Activated T-helper 17 cell treated with anti-CD3 and anti-CD28 coated beads, Interleukin-2, amount 50 U/mL, for 72 hours (primary cell): Measurements from ENCODE around the gene ZNF550. TPM values are rescaled to one million over a fixed set of nuclear protein-coding genes. Genes with fewer than 3 reads are reported as not detected.

Source experiments
- ATAC-seq: fragments of 150-1000 bp; cut with Tn5 transposase; replicated peaks from 2 replicates; pipeline ENCODE4 v1.10.0; 2021; ENCODE audit warnings: mild to moderate bottlenecking, moderate library complexity
- H3K27ac Mint-ChIP-seq: one replicate; pipeline ENCODE4 v1.8.0; 2022; ENCODE audit warnings: mixed read lengths
- H3K27me3 Mint-ChIP-seq: one replicate; pipeline ENCODE4 v1.8.0; 2022; ENCODE audit warnings: mixed read lengths
- H3K36me3 Mint-ChIP-seq: one replicate; pipeline ENCODE4 v1.8.0; 2022; ENCODE audit warnings: low read depth, mild to moderate bottlenecking, mixed read lengths
- H3K4me1 Mint-ChIP-seq: one replicate; pipeline ENCODE4 v1.8.0; 2022; ENCODE audit warnings: mixed read lengths
- H3K4me3 Mint-ChIP-seq: one replicate; pipeline ENCODE4 v1.8.0; 2022; ENCODE audit warnings: mild to moderate bottlenecking, mixed read lengths
- H3K9me3 Mint-ChIP-seq: one replicate; pipeline ENCODE4 v1.8.0; 2022; ENCODE audit warnings: mixed read lengths
- total RNA-seq, 2 donors: library from RNA; stranded (reverse); gene quantifications; one replicate each; pipeline ENCODE4 v1.2.3, GENCODE V29; 2022

ZNF550 gene
- 1 to 10 TPM; 8.9 to 10.0 TPM for total RNA-seq

GRCh38 chr19:57559404-57560025, at the start of gene ZNF550:
ZNF550 (minus strand) TSS chr19:57559863; CDS start chr19:57559682, 181 bp downstream.
- Mint-ChIP-seq H3K27ac (peak within 1 kb of the TSS; percentile 94), H3K4me1 (peaks cover 23% of the 10 kb centered on the region), H3K27me3 (no peaks in the 10 kb centered on the region), H3K9me3 (peaks cover 17% of the 10 kb centered on the region), H3K36me3 (peaks cover 25% of the 10 kb centered on the region), H3K4me3 (peak within 1 kb of the TSS; percentile 93)
- ATAC-seq, result peak; percentile 100

GRCh38 chr19:57606931-57607330, 47.3 kb upstream of the ZNF550 start:
- H3K27ac Mint-ChIP-seq, result no peak overlapping the region
- H3K36me3 Mint-ChIP-seq, result peaks cover 60% of the 10 kb centered on the region
- H3K9me3 Mint-ChIP-seq, result peaks cover 31% of the 10 kb centered on the region
- no peak for ATAC-seq
- no peaks in the 10 kb centered on the region for H3K27me3 Mint-ChIP-seq
- H3K4me1 Mint-ChIP-seq, result no peaks in the 10 kb centered on the region
- H3K4me3 Mint-ChIP-seq, result no peak overlapping the region

GRCh38 chr19:57599761-57600383, 40.2 kb upstream of the ZNF550 start, which contains the start of gene ZNF530:
ZNF530 (plus strand) TSS chr19:57599885; CDS start chr19:57604346, 4,461 bp downstream.
- H3K4me3 Mint-ChIP-seq, result peak within 1 kb of the TSS; percentile 90
- peak; percentile 100 for ATAC-seq
- peaks cover 14% of the 10 kb centered on the region for H3K4me1 Mint-ChIP-seq
- peak within 1 kb of the TSS; percentile 80 for H3K27ac Mint-ChIP-seq
- H3K27me3 Mint-ChIP-seq, result no peaks in the 10 kb centered on the region
- peaks cover 40% of the 10 kb centered on the region for H3K9me3 Mint-ChIP-seq
- H3K36me3 Mint-ChIP-seq, result peaks cover 35% of the 10 kb centered on the region

DNA sequence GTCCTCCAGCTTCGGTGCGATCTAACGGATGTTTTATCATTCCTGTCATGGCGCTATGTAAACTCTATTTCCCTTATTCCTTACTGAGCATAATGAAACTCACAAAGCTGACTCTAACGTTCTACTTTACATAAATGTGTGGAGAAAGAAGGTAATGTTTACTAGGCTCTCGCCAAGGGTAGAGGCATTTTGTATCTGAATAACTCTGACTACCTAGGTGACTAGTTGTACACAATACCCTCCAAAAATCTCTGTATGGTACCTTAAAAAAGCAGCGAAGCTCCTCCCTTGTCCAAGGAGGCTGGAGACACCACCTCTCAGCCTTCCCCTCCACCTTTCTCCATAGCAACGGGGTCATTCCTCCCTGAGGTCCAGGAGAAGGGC, 39.7 kb upstream of the ZNF550 start:
- Mint-ChIP-seq H3K4me3 (peak overlapping the region; percentile 90), H3K27me3 (no peaks in the 10 kb centered on the region), H3K4me1 (peaks cover 14% of the 10 kb centered on the region), H3K27ac (peak overlapping the region; percentile 80), H3K36me3 (peaks cover 30% of the 10 kb centered on the region), H3K9me3 (peaks cover 35% of the 10 kb centered on the region)
- ATAC-seq, result no peak

- H3K27ac Mint-ChIP-seq, result no peak overlapping the region
- no peak overlapping the region for H3K4me3 Mint-ChIP-seq
- H3K36me3 Mint-ChIP-seq, result peaks cover 67% of the 10 kb centered on the region
- no peaks in the 10 kb centered on the region for H3K4me1 Mint-ChIP-seq
- no peak for ATAC-seq
- H3K9me3 Mint-ChIP-seq, result peaks cover 33% of the 10 kb centered on the region
- H3K27me3 Mint-ChIP-seq, result no peaks in the 10 kb centered on the region
These were observed 27.9 kb upstream of the ZNF550 start for GRCh38 chr19:57587529-57587928.

DNA sequence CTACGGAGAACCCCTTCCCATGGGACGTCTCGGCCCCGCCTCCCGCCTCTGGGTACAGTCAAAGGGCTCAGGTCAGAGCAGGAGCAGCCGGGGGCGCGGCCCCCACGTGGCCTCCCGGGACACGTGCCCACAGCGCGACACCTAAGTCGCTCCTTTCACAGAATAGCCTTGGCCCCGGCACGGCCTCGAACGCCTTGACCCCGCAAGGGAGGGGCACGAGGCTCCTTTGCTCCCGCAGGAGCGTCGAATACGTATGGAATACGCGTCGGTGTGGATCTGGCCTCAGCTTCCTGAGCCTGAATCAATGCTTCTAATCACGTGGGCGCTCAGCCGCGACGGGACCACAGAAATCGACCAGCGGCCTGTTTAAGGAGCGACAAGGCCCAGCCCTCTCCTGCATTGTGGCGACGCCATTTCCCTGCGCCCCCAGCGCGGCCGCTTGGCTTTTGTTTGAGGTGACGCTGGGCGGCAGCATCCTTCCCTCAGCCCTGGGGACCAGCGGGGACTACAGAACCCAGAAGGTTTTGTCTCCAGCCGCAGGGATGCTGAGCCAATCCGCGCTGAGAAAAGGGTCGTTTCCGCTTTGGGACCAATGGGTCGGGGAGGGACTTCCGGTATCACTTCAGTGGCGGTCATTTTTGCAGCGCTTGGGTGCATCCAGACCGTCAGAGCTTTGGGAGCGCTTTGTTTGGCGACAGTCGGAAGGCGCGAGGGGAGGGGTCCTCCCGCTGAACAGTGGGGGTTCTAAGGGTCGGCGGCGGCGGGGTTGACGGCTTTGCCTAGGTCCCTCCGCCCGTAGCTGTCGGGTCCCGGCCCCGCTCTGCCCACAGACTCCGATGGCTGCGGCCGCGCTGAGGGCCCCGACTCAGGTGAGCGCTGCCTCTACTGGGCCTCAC, 24.1 kb upstream of the ZNF550 start, which contains the start of gene ZIK1:
Gene ZIK1, plus strand, starts transcription at position 625 of the 896 bp plus-strand sequence. Its CDS starts 212 bp downstream, at position 837.
- peak within 1 kb of the TSS; percentile 85 for H3K27ac Mint-ChIP-seq
- H3K36me3 Mint-ChIP-seq, result peaks cover 35% of the 10 kb centered on the region
- H3K4me1 Mint-ChIP-seq, result no peaks in the 10 kb centered on the region
- H3K4me3 Mint-ChIP-seq, result peak within 1 kb of the TSS; percentile 92
- peaks cover 21% of the 10 kb centered on the region for H3K9me3 Mint-ChIP-seq
- peak; percentile 91 for ATAC-seq
- no peaks in the 10 kb centered on the region for H3K27me3 Mint-ChIP-seq

DNA sequence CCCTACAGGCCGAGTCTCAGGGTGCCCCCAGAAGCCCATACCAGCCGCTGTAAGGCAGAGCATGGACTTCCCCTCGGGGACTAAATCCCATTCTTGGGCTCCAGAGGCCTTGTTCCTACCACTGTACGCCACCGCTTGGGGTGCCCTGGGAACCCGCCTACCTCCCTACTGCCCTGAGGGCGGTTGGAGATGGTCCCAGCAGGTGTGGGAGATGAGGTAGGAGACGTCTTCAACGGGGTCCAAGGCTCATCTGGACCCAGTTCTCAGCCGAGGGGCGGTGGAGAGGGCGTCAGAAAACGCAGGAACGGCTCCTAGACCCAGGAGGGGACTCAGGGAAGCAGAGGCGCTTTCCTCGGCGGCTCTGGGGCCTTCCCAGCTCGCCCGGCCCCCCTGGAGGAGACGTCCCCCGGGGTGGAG, 23.4 kb upstream of the ZNF550 start:
- no peak for ATAC-seq
- Mint-ChIP-seq H3K4me1 (no peaks in the 10 kb centered on the region), H3K9me3 (peaks cover 19% of the 10 kb centered on the region), H3K36me3 (peaks cover 28% of the 10 kb centered on the region), H3K27me3 (no peaks in the 10 kb centered on the region), H3K27ac (no peak overlapping the region), H3K4me3 (peak overlapping the region; percentile 92)

GRCh38 chr19:57578487-57579205, 19.0 kb upstream of the ZNF550 start, which contains the start of gene ZNF416:
ZNF416 (minus strand) TSS chr19:57578911; CDS start chr19:57578704, 207 bp downstream.
- peaks cover 10% of the 10 kb centered on the region for H3K4me1 Mint-ChIP-seq
- H3K9me3 Mint-ChIP-seq, result peaks cover 17% of the 10 kb centered on the region
- ATAC-seq, result peak; percentile 98
- H3K36me3 Mint-ChIP-seq, result peaks cover 42% of the 10 kb centered on the region
- peak within 1 kb of the TSS; percentile 76 for H3K27ac Mint-ChIP-seq
- no peaks in the 10 kb centered on the region for H3K27me3 Mint-ChIP-seq
- H3K4me3 Mint-ChIP-seq, result peak within 1 kb of the TSS; percentile 77

DNA sequence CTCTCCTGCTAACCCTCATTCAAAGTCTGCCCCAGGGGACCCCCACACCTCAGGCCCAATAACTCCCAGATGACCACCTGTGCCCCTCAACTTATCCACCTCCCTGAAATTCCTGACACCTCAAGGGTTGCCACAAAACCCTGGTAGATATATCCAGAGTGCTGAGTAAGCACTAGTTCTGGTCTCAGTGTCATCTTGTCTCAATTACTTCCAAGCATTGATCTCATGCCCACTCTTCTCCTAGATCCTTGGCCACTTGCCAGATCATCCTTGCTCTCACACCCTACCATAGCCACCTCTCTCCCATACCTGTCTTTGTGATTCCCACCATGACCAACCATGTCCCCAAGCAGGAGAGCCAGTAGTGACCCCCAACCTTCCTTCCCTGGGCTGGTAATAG, 17.0 kb upstream of the ZNF550 start:
- peaks cover 17% of the 10 kb centered on the region for H3K9me3 Mint-ChIP-seq
- H3K4me3 Mint-ChIP-seq, result no peak overlapping the region
- H3K27ac Mint-ChIP-seq, result no peak overlapping the region
- peaks cover 10% of the 10 kb centered on the region for H3K4me1 Mint-ChIP-seq
- peaks cover 60% of the 10 kb centered on the region for H3K36me3 Mint-ChIP-seq
- no peaks in the 10 kb centered on the region for H3K27me3 Mint-ChIP-seq
- ATAC-seq, result no peak

DNA sequence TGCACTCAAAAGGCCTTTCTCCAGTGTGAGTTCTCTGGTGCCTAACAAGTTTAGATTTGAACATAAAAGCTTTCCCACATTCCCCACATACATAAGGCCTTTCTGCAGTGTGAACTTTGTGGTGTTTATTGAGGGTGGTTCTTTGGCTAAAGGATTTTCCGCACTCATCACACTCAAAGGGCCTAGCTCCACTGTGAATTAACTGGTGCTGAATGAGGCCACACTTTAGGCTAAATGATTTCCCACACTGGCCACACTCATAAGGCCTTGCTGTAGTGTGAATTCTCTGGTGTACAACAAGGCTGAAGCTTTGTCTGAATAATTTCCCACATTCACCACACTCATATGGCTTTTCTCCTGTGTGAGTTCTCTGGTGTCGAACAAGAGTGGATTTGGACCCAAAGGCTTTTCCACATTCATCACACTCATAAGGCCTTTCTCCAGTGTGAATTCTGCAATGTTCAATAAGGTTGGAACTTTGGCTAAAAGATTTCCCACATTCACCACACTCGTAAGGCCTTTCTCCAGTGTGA, 12.8 kb upstream of the ZNF550 start:
- Mint-ChIP-seq H3K4me1 (peaks cover 6% of the 10 kb centered on the region), H3K9me3 (peaks cover 30% of the 10 kb centered on the region), H3K27me3 (no peaks in the 10 kb centered on the region), H3K27ac (no peak overlapping the region), H3K36me3 (peaks cover 56% of the 10 kb centered on the region), H3K4me3 (no peak overlapping the region)
- ATAC-seq, result no peak

- peaks cover 38% of the 10 kb centered on the region for H3K36me3 Mint-ChIP-seq
- ATAC-seq, result no peak
- H3K27me3 Mint-ChIP-seq, result peaks cover 1% of the 10 kb centered on the region
- H3K27ac Mint-ChIP-seq, result no peak overlapping the region
- peaks cover 33% of the 10 kb centered on the region for H3K9me3 Mint-ChIP-seq
- H3K4me3 Mint-ChIP-seq, result no peak overlapping the region
- H3K4me1 Mint-ChIP-seq, result no peaks in the 10 kb centered on the region
These were observed 11.0 kb upstream of the ZNF550 start for GRCh38 chr19:57570707-57571106.

GRCh38 chr19:57566396-57567265, 7.0 kb upstream of the ZNF550 start:
- no peak for ATAC-seq
- peaks cover 39% of the 10 kb centered on the region for H3K9me3 Mint-ChIP-seq
- no peaks in the 10 kb centered on the region for H3K4me1 Mint-ChIP-seq
- peaks cover 3% of the 10 kb centered on the region for H3K27me3 Mint-ChIP-seq
- no peaks in the 10 kb centered on the region for H3K36me3 Mint-ChIP-seq
- H3K27ac Mint-ChIP-seq, result no peak overlapping the region
- H3K4me3 Mint-ChIP-seq, result no peak overlapping the region

DNA sequence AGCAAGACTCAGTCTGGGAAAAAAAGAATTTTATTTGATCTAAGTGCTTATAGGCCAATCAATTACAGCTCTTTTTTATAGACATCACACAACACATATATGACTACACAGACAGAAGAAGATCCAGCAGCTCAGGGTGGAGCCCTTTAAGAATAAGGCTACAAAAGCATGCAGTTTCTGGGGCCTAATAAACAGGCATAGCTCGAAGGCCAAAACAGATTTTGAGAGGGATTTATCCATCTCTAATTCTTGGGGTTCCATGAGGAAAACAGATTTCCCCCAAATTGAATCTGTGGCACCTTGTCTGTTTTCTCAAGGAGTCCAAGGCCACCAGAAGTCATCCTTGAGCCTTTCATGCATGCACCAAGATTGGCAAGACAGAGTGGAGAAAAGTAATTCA, 3.9 kb upstream of the ZNF550 start:
- H3K4me3 Mint-ChIP-seq, result no peak overlapping the region
- peaks cover 3% of the 10 kb centered on the region for H3K27me3 Mint-ChIP-seq
- peaks cover 34% of the 10 kb centered on the region for H3K9me3 Mint-ChIP-seq
- peaks cover 6% of the 10 kb centered on the region for H3K36me3 Mint-ChIP-seq
- H3K4me1 Mint-ChIP-seq, result peaks cover 10% of the 10 kb centered on the region
- no peak overlapping the region for H3K27ac Mint-ChIP-seq
- ATAC-seq, result no peak
